A549 (cell line): Measurements from ENCODE around the gene BICDL1. TPM values are rescaled to one million over a fixed set of nuclear protein-coding genes. Genes with fewer than 3 reads are reported as not detected.

ENCODE experiments used
- ATAC-seq, 2 experiments: fragments of 200-7000 bp in 1 of 2; fragments of >200 bp in 1 of 2; cut with Nextera tagmentation in 1 of 2; cut with Tn5 transposase in 1 of 2; 3 replicates each; pipeline versions ENCODE4 v1.8.0 to v1.9.1; 2018 to 2020; ENCODE audit warnings: mild to moderate bottlenecking in 1 of 2, moderate library complexity in 1 of 2
- CTCF ChIA-PET: fragments of 300-600 bp; sonication (Branson Sonifier 250); formaldehyde crosslinking; extraction: SDS; loops from one replicate; lab custom pipeline; 2021; ENCODE audit warnings: antibody characterized with exemption, inconsistent platforms; lab: Yijun Ruan, JAX
- POLR2A ChIA-PET: fragments of 350-600 bp; formaldehyde crosslinking; extraction: SDS; loops from one replicate; lab custom pipeline; 2021; ENCODE audit warnings: antibody characterized with exemption, inconsistent platforms; lab: Yijun Ruan, JAX
- DNase-seq, 2 experiments: peaks; one replicate each; pipeline versions ENCODE4 v3.0.0 to v3.0.0-alpha.2; 2011 to 2016; ENCODE audit warnings: low read depth in 1 of 2, low spot score in 1 of 2
- FAIRE-seq: peaks from 2 replicates; lab custom pipeline; 2011; peaks lifted over from hg19 to GRCh38; lab: Jason Lieb, UNC
- H3K27ac ChIP-seq, 2 experiments: fragments of >200 bp; sonication (Bioruptor Twin); formaldehyde crosslinking; 3 replicates each; pipeline ENCODE4 v1.5.1; 2016 to 2017
- H3K4me1 ChIP-seq: fragments of >200 bp; sonication (Bioruptor Twin); formaldehyde crosslinking; 3 replicates; pipeline ENCODE4 v1.6.1; 2016
- H3K4me2 ChIP-seq: fragments of >200 bp; sonication (Bioruptor Twin); formaldehyde crosslinking; 3 replicates; pipeline ENCODE4 v1.6.1; 2016
- H3K4me3 ChIP-seq: fragments of >200 bp; sonication (Bioruptor Twin); formaldehyde crosslinking; 3 replicates; pipeline ENCODE4 v1.5.1; 2016
- H3K9me3 ChIP-seq: fragments of >200 bp; sonication (Bioruptor Twin); formaldehyde crosslinking; 3 replicates; pipeline ENCODE4 v1.6.1; 2016
- CBX8 ChIP-seq: fragments of 200-600 bp; sonication (generic); IDR thresholded peaks from 2 replicates; pipeline ENCODE4 v1.6.1; 2016
- CHD2 ChIP-seq: fragments of 150-350 bp; IDR thresholded peaks from 2 replicates; pipeline ENCODE4 v1.6.1; 2014; ENCODE audit warnings: low read length; ENCODE audit not compliant: partially characterized antibody
- CHD4 ChIP-seq: fragments of 200-600 bp; sonication (generic); IDR thresholded peaks from 2 replicates; pipeline ENCODE4 v1.6.1; 2016; ENCODE audit warnings: antibody characterized with exemption, mild to moderate bottlenecking, borderline replicate concordance
- ESRRA ChIP-seq: fragments of 150-350 bp; IDR thresholded peaks from 2 replicates; pipeline ENCODE4 v1.6.1; 2014; ENCODE audit warnings: mild to moderate bottlenecking, low read length, borderline replicate concordance
- FOSB ChIP-seq: fragments of 250-450 bp; sonication (Bioruptor Pico); IDR thresholded peaks from 2 replicates; pipeline ENCODE4 v1.5.0; 2020; ENCODE audit warnings: mild to moderate bottlenecking, moderate library complexity
- HMGXB4 ChIP-seq: fragments of 250-450 bp; sonication (Bioruptor Pico); IDR thresholded peaks from 2 replicates; pipeline ENCODE4 v1.5.0; 2021; ENCODE audit warnings: mild to moderate bottlenecking, moderate library complexity, borderline replicate concordance
- HOXA7 ChIP-seq: fragments of 250-450 bp; sonication (Bioruptor Pico); IDR thresholded peaks from 2 replicates; pipeline ENCODE4 v1.5.0; 2020; ENCODE audit warnings: mild to moderate bottlenecking, moderate library complexity
- HOXB5 ChIP-seq: fragments of 250-450 bp; sonication (Bioruptor Pico); IDR thresholded peaks from 2 replicates; pipeline ENCODE4 v1.5.0; 2020; ENCODE audit warnings: mild to moderate bottlenecking, moderate library complexity
- MAFK ChIP-seq: fragments of 450-650 bp; IDR thresholded peaks from 2 replicates; pipeline ENCODE4 v1.6.1; 2014; ENCODE audit not compliant: partially characterized antibody
- NFE2L2 ChIP-seq: fragments of 150-350 bp; conservative IDR thresholded peaks from 2 replicates; pipeline ENCODE4 v1.6.1; 2014; ENCODE audit warnings: low read length
- NPAS2 ChIP-seq: fragments of 250-450 bp; sonication (Bioruptor Pico); IDR thresholded peaks from 2 replicates; pipeline ENCODE4 v1.8.0; 2022; ENCODE audit warnings: mild to moderate bottlenecking, moderate library complexity, borderline replicate concordance
- NR3C1 ChIP-seq: fragments of >200 bp; sonication (Bioruptor Twin); formaldehyde crosslinking; IDR thresholded peaks from 3 replicates; pipeline ENCODE4 v1.6.1; 2017
- PBX3 ChIP-seq: IDR thresholded peaks from 2 replicates; pipeline ENCODE4 v1.6.1; 2012
- POLR2A ChIP-seq: IDR thresholded peaks from 2 replicates; pipeline ENCODE4 v1.6.1; 2012; ENCODE audit warnings: mild to moderate bottlenecking, low read length
- RARB ChIP-seq: fragments of 250-450 bp; sonication (Bioruptor Pico); IDR thresholded peaks from 2 replicates; pipeline ENCODE4 v1.8.0; 2021; ENCODE audit warnings: mild to moderate bottlenecking, moderate library complexity
- SMC3 ChIP-seq: fragments of >200 bp; sonication (Bioruptor Twin); formaldehyde crosslinking; IDR thresholded peaks from 3 replicates; pipeline ENCODE4 v1.6.1; 2018; ENCODE audit warnings: inconsistent platforms
- SREBF2 ChIP-seq: fragments of 450-650 bp; IDR thresholded peaks from 2 replicates; pipeline ENCODE4 v1.6.1; 2014; ENCODE audit warnings: mild to moderate bottlenecking, moderate library complexity
- ZC3H11A ChIP-seq: fragments of 450-650 bp; IDR thresholded peaks from 2 replicates; pipeline ENCODE4 v1.6.1; 2014; ENCODE audit warnings: antibody characterized with exemption, mild to moderate bottlenecking
- ZFP36 ChIP-seq: fragments of 450-650 bp; IDR thresholded peaks from 2 replicates; pipeline ENCODE4 v1.6.1; 2014; ENCODE audit warnings: borderline replicate concordance; ENCODE audit not compliant: partially characterized antibody
- ZSCAN20 ChIP-seq: fragments of 250-450 bp; sonication (Bioruptor Pico); IDR thresholded peaks from 2 replicates; pipeline ENCODE4 v1.8.0; 2022; ENCODE audit warnings: mild to moderate bottlenecking, moderate library complexity
- WGBS: methylation state at CpG from one replicate; pipeline ENCODE4 v1.1.6; 2017; ENCODE audit errors: missing lambda C conversion rate; 5-methylcytosine and 5-hydroxymethylcytosine counted together
- polyA plus RNA-seq, 4 experiments: library from polyadenylated mRNA; depleted of rRNA in 3 of 4; stranded (reverse); fragments of >200 nt; fragmentation: RNase III in 1 of 4; extraction: RNeasy Plus Mini Kit Qiagen cat#74134 plus additional on column Dnase treatment in 1 of 4; gene quantifications; 2 replicates in 3 of 4; 3 replicates in 1 of 4; pipeline ENCODE4 v1.2.3, GENCODE V29; 2011 to 2017
- TF ChIP-seq, protein P1 (sequence below): fragments of 200-600 bp; sonication (generic); IDR thresholded peaks from 2 replicates; pipeline ENCODE4 v1.6.1; 2016; ENCODE audit warnings: antibody characterized with exemption, mild to moderate bottlenecking, moderate library complexity
- TF ChIP-seq, protein P2 (sequence below): fragments of 250-450 bp; sonication (Bioruptor Pico); IDR thresholded peaks from 2 replicates; pipeline ENCODE4 v1.5.0; 2020; ENCODE audit warnings: low read depth, mild to moderate bottlenecking, moderate library complexity
- TF ChIP-seq, protein P3 (sequence below): IDR thresholded peaks from 2 replicates; pipeline ENCODE4 v1.6.1; 2012
- TF ChIP-seq, protein P4 (sequence below): IDR thresholded peaks from 2 replicates; pipeline ENCODE4 v1.6.1; 2012; ENCODE audit warnings: low read depth, borderline replicate concordance

BICDL1 gene
- polyA plus RNA-seq, 2 of the 4 experiments (the other 2 are of a cell fraction): 3.8 to 4.5 TPM

DNA sequence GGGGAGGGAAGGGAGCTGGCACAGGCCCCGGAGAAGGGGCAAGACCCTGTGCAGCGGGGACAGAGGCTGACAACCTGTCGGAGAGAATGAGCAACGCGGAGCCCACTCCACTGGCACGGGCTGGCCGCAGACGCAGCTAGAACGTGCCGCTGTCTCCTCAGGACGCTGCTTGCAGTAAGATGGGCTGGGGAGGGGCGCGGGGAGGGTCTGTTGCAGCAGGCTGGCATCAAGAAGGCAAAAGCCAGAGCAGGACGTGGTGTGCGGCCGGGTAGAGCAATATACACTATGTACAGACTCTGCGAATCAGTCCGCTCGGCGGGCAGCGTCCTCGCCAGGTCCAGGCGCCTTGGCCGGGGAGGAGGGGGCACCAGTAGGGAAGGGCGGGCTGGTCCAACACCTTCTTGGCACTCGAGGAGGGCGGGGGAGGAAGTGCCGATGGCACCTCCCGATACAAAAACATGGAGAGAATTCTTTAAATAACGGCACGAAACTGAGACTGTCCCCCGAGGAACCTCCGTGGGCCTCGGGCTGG is 107.7 kb downstream of the BICDL1 start:
- ATAC-seq (no peak), FAIRE-seq (no peak), DNase-seq (no peak)
- ChIA-PET CTCF (interaction anchor here (0.6 to 2.1 kb wide), 3 partner anchors 10 to 22 kb away, joined by 3 to 10 read pairs (median 3); no protein-coding TSS in a partner anchor), POLR2A (no interaction called here)
- H3K27ac ChIP-seq: no peak overlapping the region
- H3K4me1 ChIP-seq: no peaks in the 10 kb centered on the region
- 91% methylated on average over 34 of the region's 34 CpGs for WGBS
- no peak for TF ChIP-seq SMC3
- TF ChIP-seq, protein P1, sequence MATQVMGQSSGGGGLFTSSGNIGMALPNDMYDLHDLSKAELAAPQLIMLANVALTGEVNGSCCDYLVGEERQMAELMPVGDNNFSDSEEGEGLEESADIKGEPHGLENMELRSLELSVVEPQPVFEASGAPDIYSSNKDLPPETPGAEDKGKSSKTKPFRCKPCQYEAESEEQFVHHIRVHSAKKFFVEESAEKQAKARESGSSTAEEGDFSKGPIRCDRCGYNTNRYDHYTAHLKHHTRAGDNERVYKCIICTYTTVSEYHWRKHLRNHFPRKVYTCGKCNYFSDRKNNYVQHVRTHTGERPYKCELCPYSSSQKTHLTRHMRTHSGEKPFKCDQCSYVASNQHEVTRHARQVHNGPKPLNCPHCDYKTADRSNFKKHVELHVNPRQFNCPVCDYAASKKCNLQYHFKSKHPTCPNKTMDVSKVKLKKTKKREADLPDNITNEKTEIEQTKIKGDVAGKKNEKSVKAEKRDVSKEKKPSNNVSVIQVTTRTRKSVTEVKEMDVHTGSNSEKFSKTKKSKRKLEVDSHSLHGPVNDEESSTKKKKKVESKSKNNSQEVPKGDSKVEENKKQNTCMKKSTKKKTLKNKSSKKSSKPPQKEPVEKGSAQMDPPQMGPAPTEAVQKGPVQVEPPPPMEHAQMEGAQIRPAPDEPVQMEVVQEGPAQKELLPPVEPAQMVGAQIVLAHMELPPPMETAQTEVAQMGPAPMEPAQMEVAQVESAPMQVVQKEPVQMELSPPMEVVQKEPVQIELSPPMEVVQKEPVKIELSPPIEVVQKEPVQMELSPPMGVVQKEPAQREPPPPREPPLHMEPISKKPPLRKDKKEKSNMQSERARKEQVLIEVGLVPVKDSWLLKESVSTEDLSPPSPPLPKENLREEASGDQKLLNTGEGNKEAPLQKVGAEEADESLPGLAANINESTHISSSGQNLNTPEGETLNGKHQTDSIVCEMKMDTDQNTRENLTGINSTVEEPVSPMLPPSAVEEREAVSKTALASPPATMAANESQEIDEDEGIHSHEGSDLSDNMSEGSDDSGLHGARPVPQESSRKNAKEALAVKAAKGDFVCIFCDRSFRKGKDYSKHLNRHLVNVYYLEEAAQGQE: no peak
- TF ChIP-seq, protein P2, sequence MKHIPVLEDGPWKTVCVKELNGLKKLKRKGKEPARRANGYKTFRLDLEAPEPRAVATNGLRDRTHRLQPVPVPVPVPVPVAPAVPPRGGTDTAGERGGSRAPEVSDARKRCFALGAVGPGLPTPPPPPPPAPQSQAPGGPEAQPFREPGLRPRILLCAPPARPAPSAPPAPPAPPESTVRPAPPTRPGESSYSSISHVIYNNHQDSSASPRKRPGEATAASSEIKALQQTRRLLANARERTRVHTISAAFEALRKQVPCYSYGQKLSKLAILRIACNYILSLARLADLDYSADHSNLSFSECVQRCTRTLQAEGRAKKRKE (CRISPR knock-in tag): no peak
- TF ChIP-seq NR3C1: no peak
- no peak for TF ChIP-seq CHD4
- TF ChIP-seq, protein P3, sequence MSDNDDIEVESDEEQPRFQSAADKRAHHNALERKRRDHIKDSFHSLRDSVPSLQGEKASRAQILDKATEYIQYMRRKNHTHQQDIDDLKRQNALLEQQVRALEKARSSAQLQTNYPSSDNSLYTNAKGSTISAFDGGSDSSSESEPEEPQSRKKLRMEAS: no peak
- TF ChIP-seq NPAS2: no peak
- TF ChIP-seq HOXA7 (CRISPR knock-in tag): no peak
- no peak for TF ChIP-seq PBX3
- no peak for TF ChIP-seq ESRRA
- TF ChIP-seq ZC3H11A: no peak
- no peak for TF ChIP-seq CHD2
- no peak for TF ChIP-seq ZSCAN20
- no peak for TF ChIP-seq MAFK
- no peak for TF ChIP-seq NFE2L2
- TF ChIP-seq, protein P4, sequence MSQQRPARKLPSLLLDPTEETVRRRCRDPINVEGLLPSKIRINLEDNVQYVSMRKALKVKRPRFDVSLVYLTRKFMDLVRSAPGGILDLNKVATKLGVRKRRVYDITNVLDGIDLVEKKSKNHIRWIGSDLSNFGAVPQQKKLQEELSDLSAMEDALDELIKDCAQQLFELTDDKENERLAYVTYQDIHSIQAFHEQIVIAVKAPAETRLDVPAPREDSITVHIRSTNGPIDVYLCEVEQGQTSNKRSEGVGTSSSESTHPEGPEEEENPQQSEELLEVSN: no peak
- TF ChIP-seq CBX8: no peak
- no peaks in the 10 kb centered on the region for H3K9me3 ChIP-seq
- no peak overlapping the region for H3K4me2 ChIP-seq
- no peak overlapping the region for H3K4me3 ChIP-seq

GRCh38 chr12:120098756-120099470 is 109.9 kb downstream of the BICDL1 start:
- ChIA-PET CTCF (no interaction called here), POLR2A (no interaction called here)
- H3K4me3 ChIP-seq: no peak overlapping the region
- no peak overlapping the region for H3K27ac ChIP-seq
- DNase-seq: no peak
- 95% methylated on average over 29 of the region's 36 CpGs for WGBS
- no peak overlapping the region for H3K4me2 ChIP-seq
- no peak for ATAC-seq
- no peaks in the 10 kb centered on the region for H3K4me1 ChIP-seq
- H3K9me3 ChIP-seq: no peaks in the 10 kb centered on the region
- no peak for FAIRE-seq
- TF ChIP-seq FOSB (CRISPR knock-in tag) (no peak), NFE2L2 (no peak), ZC3H11A (no peak), RARB (no peak), HOXB5 (CRISPR knock-in tag) (no peak), HMGXB4 (CRISPR knock-in tag) (no peak), POLR2A (no peak), NPAS2 (no peak), SREBF2 (no peak), ZFP36 (no peak), ESRRA (no peak), MAFK (no peak), CBX8 (no peak)
- TF ChIP-seq, protein P2 (CRISPR knock-in tag): no peak
- TF ChIP-seq, protein P4: no peak
